Aorta (tissue), 5 donors: ENCODE results near the gene NDUFS6. TPM values are rescaled to one million over a fixed set of nuclear protein-coding genes. Genes with fewer than 3 reads are reported as not detected.
A peak's percentile ranks its signal among the peaks of the same experiment; 100 is the strongest.

ENCODE experiments used
- ATAC-seq: fragments of 200-7000 bp; cut with Tn5 transposase; one replicate; pipeline ENCODE4 v1.9.1; 2022; ENCODE audit warnings: moderate library complexity; ENCODE audit not compliant: low FRiP score
- DNase-seq, 2 donors: peaks; one replicate each; pipeline ENCODE4 v3.0.0-alpha.2; 2020
- H3K27ac ChIP-seq, 2 donors: one replicate each; pipeline ENCODE4 v1.5.1; 2013; ENCODE audit warnings: low read length in 2 of 2, mild to moderate bottlenecking in 2 of 2, moderate library complexity in 2 of 2, control low read depth in 1 of 2, inconsistent platforms in 1 of 2, low read depth in 1 of 2
- H3K27me3 ChIP-seq, 2 donors: one replicate each; pipeline ENCODE4 v1.6.1; 2013; ENCODE audit warnings: control low read depth in 1 of 2, low read length in 1 of 2, mild to moderate bottlenecking in 1 of 2, moderate library complexity in 1 of 2; ENCODE audit not compliant: insufficient read depth in 2 of 2, control insufficient read depth in 1 of 2
- H3K36me3 ChIP-seq, 2 donors: one replicate each; pipeline ENCODE4 v1.6.1; 2013; ENCODE audit warnings: control low read depth in 1 of 2, low read length in 1 of 2, mild to moderate bottlenecking in 1 of 2; ENCODE audit not compliant: insufficient read depth in 2 of 2, control insufficient read depth in 1 of 2
- H3K4me1 ChIP-seq, 2 donors: one replicate each; pipeline ENCODE4 v1.6.1; 2013; ENCODE audit warnings: low read length in 2 of 2, control low read depth in 1 of 2, mild to moderate bottlenecking in 1 of 2, moderate library complexity in 1 of 2; ENCODE audit not compliant: insufficient read depth in 2 of 2, control insufficient read depth in 1 of 2
- H3K4me3 ChIP-seq, 2 donors: one replicate each; pipeline ENCODE4 v1.5.1; 2013; ENCODE audit warnings: low read length in 2 of 2, control low read depth in 1 of 2, mild to moderate bottlenecking in 1 of 2
- H3K9me3 ChIP-seq: one replicate; pipeline ENCODE4 v1.6.1; 2013; ENCODE audit warnings: mild to moderate bottlenecking, low read length; ENCODE audit not compliant: control insufficient read depth
- WGBS, 2 donors: extraction: QIAGEN DNeasy Blood & Tissue Kit; methylation state at CpG; one replicate each; pipeline ENCODE4 v1.1.7; 2013; 5-methylcytosine and 5-hydroxymethylcytosine counted together
- intact Hi-C, 2 donors: fragments of 100-400 bp; cut with DNase I; formaldehyde crosslinking; loops; one replicate each; pipeline versions ENCODE4 v1.14.2 to v1.15.0; 2022
- polyA plus RNA-seq, 2 donors: library from polyadenylated mRNA; stranded (reverse); fragments of 200-250 nt; gene quantifications; one replicate each; pipeline ENCODE4 v1.2.3, GENCODE V29; 2013
- total RNA-seq, 2 donors: library from RNA; stranded (reverse); fragmentation: NEBNext Ultra II Directional; extraction: Animal tissue kit (Norgen Biotek cat#: 25700); gene quantifications; one replicate each; pipeline ENCODE4 v1.2.1, GENCODE V29; 2021
- donor health status: healthy with polysubstance abuse.
- donor health status: Bipolar disorder and iron deficiency.
- donor health status: DM: no; HTN: no; CAD: no.
- donor health status: DM: no; HTN: no; CAD: no.
- donor health status: DM: yes; HTN: yes; CAD: no.

The NDUFS6 gene
- total and polyA plus RNA-seq, 4 donors, result 16.7 to 64.9 (median 35.4) TPM

DNA sequence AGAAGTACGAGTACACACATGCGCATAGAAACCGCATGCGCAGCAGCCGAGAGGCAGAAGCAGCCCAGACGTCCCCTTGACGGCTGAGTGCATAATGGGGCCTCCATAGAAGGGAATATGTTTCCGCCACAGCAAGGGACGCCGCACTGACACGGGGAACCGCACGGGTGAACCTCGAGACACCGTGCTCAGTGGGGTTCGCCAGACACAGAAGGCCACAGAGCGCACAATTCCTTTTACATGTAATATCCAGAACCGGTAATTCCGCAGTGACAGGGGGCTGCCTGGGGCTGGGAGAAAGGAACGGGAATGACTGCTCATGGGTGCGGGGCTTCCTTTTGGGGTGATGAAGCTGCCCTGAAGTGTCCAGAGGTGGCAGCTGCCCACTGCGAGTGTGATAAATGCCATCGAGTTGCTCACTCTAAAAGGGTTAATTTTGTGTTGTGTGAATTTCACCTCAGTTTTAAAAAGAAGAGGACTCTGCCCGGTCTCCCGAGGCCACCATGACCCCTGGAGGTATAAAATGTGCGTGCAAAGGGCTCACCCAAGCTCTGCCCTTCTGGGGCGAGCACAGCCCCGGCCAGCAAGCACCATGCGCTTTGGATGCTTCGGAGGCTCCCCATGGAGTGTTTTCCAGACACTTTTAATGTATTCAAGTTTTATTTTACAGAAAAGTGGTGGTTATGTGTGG lies 31.3 kb upstream of the NDUFS6 start:
- no peak overlapping the region for H3K4me3 ChIP-seq
- H3K27ac ChIP-seq, result no peak overlapping the region
- DNase-seq (peak; percentile 18 to 59), ATAC-seq (no peak)
- 84 to 86% methylated on average over 30 of the region's 30 CpGs for WGBS, 2 donors
- no peaks in the 10 kb centered on the region for H3K4me1 ChIP-seq
- intact Hi-C loops, result no loop called here
- no peaks in the 10 kb centered on the region for H3K27me3 ChIP-seq
- no peaks in the 10 kb centered on the region for H3K36me3 ChIP-seq
- no peaks in the 10 kb centered on the region for H3K9me3 ChIP-seq

DNA sequence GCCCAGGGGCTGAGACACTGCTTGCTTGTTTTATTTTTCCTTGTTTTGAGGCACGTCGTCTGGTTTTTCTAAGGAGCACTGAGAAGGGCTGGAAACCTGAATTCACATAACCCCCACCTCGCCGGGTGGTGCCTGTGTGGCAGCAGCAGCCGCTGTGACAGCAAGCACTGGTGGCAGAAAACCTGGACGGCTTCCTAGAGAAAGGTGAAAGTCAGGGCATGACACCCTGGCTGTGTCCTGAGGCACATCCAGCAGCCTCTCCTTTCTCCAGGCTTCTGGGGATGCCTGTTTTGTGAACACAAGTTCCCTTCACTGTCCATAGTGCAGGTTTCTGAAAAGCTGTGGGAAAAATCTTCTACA lies 30.8 kb upstream of the NDUFS6 start:
- Histone ChIP-seq H3K9me3 (no peaks in the 10 kb centered on the region), H3K36me3 (no peaks in the 10 kb centered on the region), H3K4me1 (no peaks in the 10 kb centered on the region), H3K27me3 (no peaks in the 10 kb centered on the region), H3K27ac (no peak overlapping the region), H3K4me3 (no peak overlapping the region)
- intact Hi-C loops, result no loop called here
- DNase-seq (peak; percentile 8 to 32), ATAC-seq (no peak)
- WGBS, 2 donors, result 46 to 55% methylated on average over 6 of the region's 6 CpGs

DNA sequence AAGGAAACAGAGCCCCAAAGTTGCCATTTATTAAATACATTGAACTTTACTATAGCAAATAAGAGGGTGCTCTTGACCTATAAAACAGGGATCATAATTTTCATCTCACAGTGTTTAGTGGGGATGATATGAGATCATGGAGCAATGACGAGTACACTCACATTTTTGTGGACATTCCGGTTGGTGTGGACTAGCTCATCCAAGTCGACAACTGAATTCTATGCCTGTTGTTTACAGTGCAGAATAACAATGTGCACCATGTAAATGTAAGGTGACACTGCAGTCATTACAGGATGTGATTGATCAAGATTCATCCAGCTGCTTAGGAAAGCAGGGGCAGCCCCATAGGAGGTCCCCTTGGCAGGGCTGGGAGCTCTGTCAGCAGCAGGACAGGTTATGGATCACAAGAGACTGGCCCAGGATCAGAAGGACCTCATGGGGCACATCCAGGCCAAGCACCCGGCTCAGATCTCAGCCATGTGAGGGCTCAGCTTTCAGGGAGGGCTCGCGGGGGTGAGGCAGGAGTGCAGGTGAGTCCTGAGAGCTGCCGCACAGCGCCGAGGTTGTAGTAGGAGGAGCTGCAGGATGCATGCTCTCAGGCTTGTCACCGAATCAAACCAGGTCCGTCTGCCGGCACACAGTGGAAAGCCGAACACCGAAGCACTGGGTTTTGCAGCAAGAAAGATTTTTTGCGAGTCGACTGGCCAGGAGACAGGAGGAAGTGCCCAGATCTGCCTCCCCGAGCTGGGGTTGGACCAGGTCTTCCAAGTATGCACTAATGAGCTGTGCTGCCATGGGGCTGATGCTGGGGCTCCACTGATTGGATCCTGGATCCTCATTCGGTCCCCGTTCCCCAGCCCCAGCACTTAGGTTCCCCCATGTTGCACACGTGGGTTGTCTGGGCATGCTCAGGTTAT lies 29.8 kb upstream of the NDUFS6 start:
- Histone ChIP-seq H3K27me3 (no peaks in the 10 kb centered on the region), H3K27ac (no peak overlapping the region), H3K36me3 (no peaks in the 10 kb centered on the region), H3K4me3 (no peak overlapping the region), H3K4me1 (no peaks in the 10 kb centered on the region), H3K9me3 (no peaks in the 10 kb centered on the region)
- intact Hi-C loops, result no loop called here
- WGBS, 2 donors, result 65 to 71% methylated on average over 20 of the region's 20 CpGs
- DNase-seq, result peak; percentile 12 to 64
- no peak for ATAC-seq

DNA sequence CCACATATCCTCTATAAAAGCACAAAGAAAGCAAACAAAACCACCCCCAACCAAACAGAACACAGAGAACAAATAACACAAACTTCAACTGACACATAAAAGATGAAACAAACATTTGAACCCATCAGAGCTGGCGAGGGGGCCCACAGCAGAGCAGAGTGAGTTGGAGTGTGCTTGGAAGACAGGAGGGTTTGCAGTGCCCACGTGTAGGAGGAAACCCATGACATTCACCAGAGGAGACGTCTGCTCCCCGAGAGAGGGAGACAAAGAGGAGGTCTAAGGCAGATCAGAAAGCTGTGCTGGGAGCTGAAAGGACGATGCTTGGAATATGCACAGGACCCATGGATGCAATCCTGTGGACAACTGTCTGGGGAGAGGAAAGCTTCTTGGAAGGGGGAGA lies 28.6 kb upstream of the NDUFS6 start:
- Histone ChIP-seq H3K27ac (no peak overlapping the region), H3K36me3 (no peaks in the 10 kb centered on the region), H3K4me3 (no peak overlapping the region), H3K9me3 (no peaks in the 10 kb centered on the region), H3K27me3 (no peaks in the 10 kb centered on the region), H3K4me1 (no peaks in the 10 kb centered on the region)
- ATAC-seq, result no peak
- peak in 1 of 2 donors; percentile 27 for DNase-seq
- 24 to 30% methylated on average over 5 of the region's 5 CpGs for WGBS, 2 donors
- intact Hi-C loops, result no loop called here

DNA sequence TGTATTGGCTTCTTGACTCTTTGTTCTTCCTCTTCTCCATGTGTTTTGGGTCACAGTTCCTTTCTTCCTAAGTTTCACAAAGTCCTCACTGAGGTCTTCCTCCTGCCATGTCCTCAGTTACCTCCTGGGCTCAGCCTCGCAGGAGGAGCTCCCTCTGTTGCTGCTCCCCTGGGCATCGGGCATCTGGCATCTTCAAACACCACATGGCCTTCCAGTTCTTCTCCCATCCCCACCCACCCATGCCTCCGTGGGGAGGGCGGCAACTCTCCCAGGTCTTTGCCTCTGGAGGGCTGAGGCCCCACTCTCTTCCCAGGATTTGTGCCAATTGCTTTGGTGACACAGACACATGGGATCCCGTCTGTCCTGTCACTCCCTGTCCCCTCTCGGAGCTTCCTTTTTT lies 24.4 kb upstream of the NDUFS6 start:
- H3K36me3 ChIP-seq, result no peaks in the 10 kb centered on the region
- no peaks in the 10 kb centered on the region for H3K27me3 ChIP-seq
- no peak overlapping the region for H3K27ac ChIP-seq
- 85 to 87% methylated on average over 6 of the region's 6 CpGs for WGBS, 2 donors
- DNase-seq (peak; percentile 32 to 56), ATAC-seq (no peak)
- H3K9me3 ChIP-seq, result no peaks in the 10 kb centered on the region
- no peak overlapping the region for H3K4me3 ChIP-seq
- intact Hi-C loops, result no loop called here
- no peaks in the 10 kb centered on the region for H3K4me1 ChIP-seq

DNA sequence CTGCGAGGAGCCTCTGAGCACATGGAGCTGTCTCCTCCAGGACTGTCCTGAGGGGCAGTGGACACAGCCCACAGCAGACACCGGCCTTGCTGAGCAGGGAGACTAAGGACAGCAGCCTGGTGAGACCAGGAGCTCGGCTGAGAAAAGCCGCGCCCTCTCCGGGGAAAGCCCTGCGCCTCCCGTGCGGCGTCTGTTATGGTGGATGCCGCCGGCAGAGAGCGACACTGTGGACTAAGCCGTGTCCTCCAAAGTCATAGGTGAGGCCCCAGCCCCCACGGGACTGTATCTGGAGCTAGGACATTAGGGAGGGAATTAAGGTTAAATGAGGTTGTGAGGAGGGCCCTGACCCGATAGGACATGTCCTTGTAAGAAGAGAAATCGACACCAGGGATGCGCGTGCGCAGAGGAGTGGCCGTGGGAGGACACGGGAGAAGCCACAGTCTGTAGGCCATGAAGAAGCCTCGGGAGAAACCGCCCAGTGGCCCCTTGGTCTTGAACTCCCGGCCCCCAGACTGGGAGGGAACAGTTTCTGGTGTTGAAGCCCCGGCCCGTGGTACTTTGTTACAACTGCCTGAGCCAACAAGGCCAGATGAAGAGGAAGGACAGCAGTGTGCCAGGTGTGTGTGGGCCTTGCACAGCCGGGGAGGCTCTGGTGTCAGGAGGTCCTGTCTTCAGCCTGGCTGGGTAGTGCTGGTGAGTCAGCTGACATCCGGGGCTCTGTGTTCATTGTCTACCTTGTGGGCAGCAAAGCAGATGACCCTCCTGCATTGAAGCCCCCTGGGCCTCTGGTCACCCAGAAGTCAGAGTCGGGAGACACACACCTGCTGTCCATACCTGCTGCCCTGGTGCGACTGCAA lies 23.7 kb upstream of the NDUFS6 start:
- 88 to 89% methylated on average over 31 of the region's 31 CpGs for WGBS, 2 donors
- Histone ChIP-seq H3K4me1 (no peaks in the 10 kb centered on the region), H3K9me3 (no peaks in the 10 kb centered on the region), H3K27ac (no peak overlapping the region), H3K36me3 (no peaks in the 10 kb centered on the region), H3K4me3 (no peak overlapping the region), H3K27me3 (no peaks in the 10 kb centered on the region)
- intact Hi-C loops, result no loop called here
- no peak for ATAC-seq
- peak; percentile 30 to 67 for DNase-seq

DNA sequence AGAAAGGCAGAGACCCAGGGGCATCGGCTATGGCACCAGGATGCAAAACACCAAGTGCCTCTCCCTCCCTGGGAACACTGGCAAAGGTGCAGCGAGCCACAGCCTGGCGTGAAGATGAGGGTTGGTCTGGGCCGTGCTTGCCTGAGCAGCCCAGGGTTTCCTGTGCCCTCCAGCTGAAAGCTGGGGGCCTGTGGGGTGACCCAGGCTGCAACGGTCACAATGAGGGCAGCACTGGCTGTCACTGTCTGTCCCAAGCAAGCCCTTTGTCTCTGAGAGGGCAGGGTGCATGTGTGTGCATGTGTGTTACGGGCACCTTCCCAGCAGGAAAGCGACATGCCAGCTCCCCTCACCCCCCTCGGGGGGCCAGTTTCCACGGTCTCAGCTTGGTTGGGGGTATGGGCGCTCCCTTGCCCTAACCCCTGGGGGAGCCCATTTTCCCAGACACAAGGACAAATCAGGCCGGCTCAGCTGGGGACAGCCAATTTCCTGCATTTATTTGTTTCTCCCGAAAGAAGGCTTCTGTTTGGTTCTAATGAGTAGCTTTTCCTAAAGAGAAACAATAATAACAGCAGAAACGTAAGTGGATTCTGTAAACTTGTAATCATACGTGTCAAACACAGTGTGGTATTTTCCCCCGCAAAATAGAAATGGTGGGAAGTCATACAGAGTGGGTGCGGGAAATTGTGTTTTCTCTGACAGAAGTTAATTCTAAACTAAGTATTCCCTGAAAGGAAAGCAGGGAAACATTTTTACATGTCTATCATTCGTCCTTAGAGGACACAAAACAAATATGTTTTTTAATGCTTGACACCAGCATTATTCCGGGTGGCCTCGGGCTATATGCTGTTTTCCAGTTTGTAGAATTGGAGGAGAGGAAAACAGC lies 22.8 kb upstream of the NDUFS6 start:
- H3K4me3 ChIP-seq, result no peak overlapping the region
- 62 to 70% methylated on average over 19 of the region's 19 CpGs for WGBS, 2 donors
- H3K9me3 ChIP-seq, result no peaks in the 10 kb centered on the region
- DNase-seq, result peak; percentile 14 to 56
- intact Hi-C loops, result no loop called here
- no peak overlapping the region for H3K27ac ChIP-seq
- no peak for ATAC-seq
- H3K36me3 ChIP-seq, result no peaks in the 10 kb centered on the region
- no peaks in the 10 kb centered on the region for H3K4me1 ChIP-seq
- H3K27me3 ChIP-seq, result no peaks in the 10 kb centered on the region
